GM12878 (cell line): ENCODE results near the gene TXNDC15. TPM values are rescaled to one million over a fixed set of nuclear protein-coding genes. Genes with fewer than 3 reads are reported as not detected.
A peak's percentile ranks its signal among the peaks of the same experiment; 100 is the strongest.

Experiments used
- ATAC-seq: fragments of 200-7000 bp; cut with Tn5 transposase; 3 replicates; pipeline ENCODE4 v1.9.1; 2020; ENCODE audit warnings: mild to moderate bottlenecking, moderate library complexity
- BruUV-seq: library from RNA; stranded (reverse); fragments of 400-500 nt; replicated peaks from 2 replicates; lab custom pipeline; 2021; lab: Mats Ljungman, UMichigan
- CTCF ChIA-PET: fragments of 300-600 bp; sonication (Branson Sonifier 250); formaldehyde crosslinking; extraction: SDS; loops from one replicate; lab custom pipeline; 2021; ENCODE audit warnings: inconsistent platforms; lab: Yijun Ruan, JAX
- POLR2A ChIA-PET: fragments of 350-600 bp; formaldehyde crosslinking; extraction: SDS; loops from one replicate; lab custom pipeline; 2021; ENCODE audit warnings: inconsistent platforms; lab: Charles Lee
- RAD21 ChIA-PET: fragments of 300-600 bp; sonication (Branson Sonifier 250); formaldehyde crosslinking; loops from one replicate; lab custom pipeline; 2023; ENCODE audit warnings: antibody characterized with exemption; ENCODE audit not compliant: unreplicated experiment; lab: Charles Lee
- SMC1A ChIA-PET: fragments of 300-600 bp; sonication (Branson Sonifier 250); formaldehyde crosslinking; loops from one replicate; lab custom pipeline; 2023; ENCODE audit not compliant: unreplicated experiment, uncharacterized antibody; lab: Charles Lee
- DNase-seq: peaks from one replicate; pipeline ENCODE4 v3.0.0-alpha.2; 2011; ENCODE audit warnings: low read depth, low spot score
- FAIRE-seq: peaks from 3 replicates; lab custom pipeline; 2011; peaks lifted over from hg19 to GRCh38; lab: Jason Lieb, UNC
- H2AFZ ChIP-seq: 2 replicates; pipeline ENCODE4 v1.6.0; 2011; ENCODE audit warnings: low read depth, low read length, control low read depth; ENCODE audit not compliant: control insufficient read depth
- H3K27ac ChIP-seq: 2 replicates; pipeline ENCODE4 v1.5.1; 2011; ENCODE audit warnings: control low read depth; ENCODE audit not compliant: control insufficient read depth, insufficient read depth
- H3K27me3 ChIP-seq, 2 experiments: replicated peaks in 1 of 2; 2 replicates each; pipeline versions ENCODE4 v1.6.0 to v1.6.1; 2011; ENCODE audit warnings: low read length in 1 of 2; ENCODE audit not compliant: control insufficient read depth in 2 of 2, insufficient read depth in 2 of 2
- H3K36me3 ChIP-seq, 2 experiments: 2 replicates each; pipeline ENCODE4 v1.5.1; 2011; ENCODE audit warnings: low read length in 1 of 2; ENCODE audit not compliant: control insufficient read depth in 2 of 2, insufficient read depth in 2 of 2
- H3K4me1 ChIP-seq: 2 replicates; pipeline ENCODE4 v1.6.1; 2011; ENCODE audit warnings: mild to moderate bottlenecking, low read length, moderate library complexity, mixed read lengths; ENCODE audit not compliant: control insufficient read depth, insufficient read depth
- H3K4me2 ChIP-seq: 2 replicates; pipeline ENCODE4 v1.6.0; 2011; ENCODE audit warnings: control low read depth; ENCODE audit not compliant: control insufficient read depth, insufficient read depth
- H3K4me3 ChIP-seq: fragments of 200-600 bp; sonication (generic); 2 replicates; pipeline ENCODE4 v1.5.1; 2016
- H3K79me2 ChIP-seq: 2 replicates; pipeline ENCODE4 v1.6.0; 2011; ENCODE audit warnings: low read length; ENCODE audit not compliant: control insufficient read depth, insufficient read depth
- H3K9ac ChIP-seq: 2 replicates; pipeline ENCODE4 v1.8.0; 2011; ENCODE audit warnings: low read length, control low read depth, mixed read lengths; ENCODE audit not compliant: control insufficient read depth, insufficient read depth
- H3K9me3 ChIP-seq: replicated peaks from 3 replicates; pipeline ENCODE4 v1.5.1; 2011; ENCODE audit warnings: mild to moderate bottlenecking, low read length; ENCODE audit not compliant: control insufficient read depth, insufficient read depth
- H4K20me1 ChIP-seq: 2 replicates; pipeline ENCODE4 v1.6.0; 2011; ENCODE audit not compliant: control insufficient read depth, insufficient read depth
- BCL11A ChIP-seq: IDR thresholded peaks from 2 replicates; pipeline ENCODE4 v1.6.1; 2011; ENCODE audit warnings: low read depth, low read length
- JUNB ChIP-seq: IDR thresholded peaks from 2 replicates; pipeline ENCODE4 v1.6.1; 2016; ENCODE audit warnings: antibody characterized with exemption, mild to moderate bottlenecking
- NFIC ChIP-seq: IDR thresholded peaks from 2 replicates; pipeline ENCODE4 v1.6.1; 2012; ENCODE audit warnings: low read depth, mild to moderate bottlenecking, inconsistent platforms, low read length, moderate library complexity
- NFXL1 ChIP-seq: fragments of 450-650 bp; IDR thresholded peaks from 2 replicates; pipeline ENCODE4 v1.6.1; 2017; ENCODE audit warnings: antibody characterized with exemption, mild to moderate bottlenecking, borderline replicate concordance
- PAX5 ChIP-seq: IDR thresholded peaks from 2 replicates; pipeline ENCODE4 v1.6.1; 2011; ENCODE audit warnings: low read depth, low read length, borderline replicate concordance
- SMAD5 ChIP-seq: IDR thresholded peaks from 2 replicates; pipeline ENCODE4 v1.6.1; 2016; ENCODE audit warnings: antibody characterized with exemption, low read depth
- SPI1 ChIP-seq: IDR thresholded peaks from 2 replicates; pipeline ENCODE4 v1.6.1; 2011; ENCODE audit warnings: low read depth, mild to moderate bottlenecking, low read length, moderate library complexity, borderline replicate concordance; ENCODE audit not compliant: insufficient read depth
- STAT1 ChIP-seq: fragments of 450-650 bp; conservative IDR thresholded peaks from 2 replicates; pipeline ENCODE4 v1.6.1; 2014; ENCODE audit warnings: antibody characterized with exemption, mild to moderate bottlenecking
- SUPT20H ChIP-seq: IDR thresholded peaks from 2 replicates; pipeline ENCODE4 v1.6.1; 2011; ENCODE audit warnings: low read depth, mild to moderate bottlenecking, low read length, moderate library complexity, borderline replicate concordance; ENCODE audit not compliant: control insufficient read depth
- ZNF384 ChIP-seq: IDR thresholded peaks from 2 replicates; pipeline ENCODE4 v1.6.1; 2012; ENCODE audit warnings: low read depth, mild to moderate bottlenecking, low read length, improper control_type of control experiment, borderline replicate concordance
- WGBS: methylation state at CpG from one replicate; pipeline ENCODE4 v1.1.6; 2016; ENCODE audit warnings: low lambda C conversion rate; ENCODE audit not compliant: insufficient replicate concordance, insufficient coverage; ENCODE audit errors: missing lambda C conversion rate; 5-methylcytosine and 5-hydroxymethylcytosine counted together
- in situ Hi-C: fragments of 300-500 bp; cut with MboI; formaldehyde crosslinking; loops from 9 replicates; pipeline ENCODE4 v1.14.3; 2018; ENCODE audit warnings: mixed read lengths
- intact Hi-C: fragments of 100-400 bp; cut with micrococcal nuclease; formaldehyde crosslinking; loops from one replicate; pipeline ENCODE4 v1.14.2; 2022; ENCODE audit not compliant: unreplicated experiment
- polyA plus RNA-seq, 11 experiments: library from polyadenylated mRNA; depleted of rRNA in 4 of 11; unstranded in 6 of 11; stranded (reverse) in 5 of 11; fragments of >200 nt; fragmentation: Nextera tagmentation in 4 of 11; fragmentation: Illumina TruSeq in 1 of 11; extraction: Ambion mirVana in 4 of 11; extraction: Trizol in 1 of 11; gene quantifications; 1 replicate in 1 of 11; 2 replicates in 10 of 11; pipeline versions ENCODE4 v1.2.1 to v1.2.3, GENCODE V29; 2011 to 2016; ENCODE audit warnings: inconsistent platforms in 2 of 11, missing spikeins in 2 of 11, low read depth in 1 of 11
- total RNA-seq, 4 experiments: library from RNA; depleted of rRNA in 3 of 4; stranded (reverse); fragments of >200 nt in 3 of 4; fragmentation: Illumina TruSeq in 1 of 4; extraction: Trizol in 1 of 4; gene quantifications; 2 replicates each; pipeline versions ENCODE4 v1.2.1 to v1.2.3, GENCODE V29; 2013 to 2021
- TF ChIP-seq, protein P1 (sequence below): IDR thresholded peaks from 2 replicates; pipeline ENCODE4 v1.6.1; 2011; ENCODE audit warnings: mild to moderate bottlenecking, low read depth, low read length, moderate library complexity; ENCODE audit not compliant: insufficient replicate concordance
- TF ChIP-seq, protein P2 (sequence below): fragments of 450-650 bp; conservative IDR thresholded peaks from 2 replicates; pipeline ENCODE4 v1.6.1; 2017; ENCODE audit warnings: mild to moderate bottlenecking, moderate library complexity

The TXNDC15 gene
- total and polyA plus RNA-seq, 10 of the 15 experiments (the other 5 are each of a cell fraction or from before 2014, with no cell fraction given), result 8.1 to 60.6 (median 38.1) TPM

GRCh38 chr5:134938030-134938429, 63.9 kb downstream of the TXNDC15 start:
- POLR2A ChIA-PET, result no interaction called here
- no peak overlapping the region for H3K4me2 ChIP-seq

GRCh38 chr5:134939500-134939899, 65.3 kb downstream of the TXNDC15 start:
- Histone ChIP-seq H3K9me3 (no peaks in the 10 kb centered on the region), H3K36me3 (no peaks in the 10 kb centered on the region; a peak in 1 of 4 replicates), H3K27ac (no peak overlapping the region), H3K27me3 (no peaks in the 10 kb centered on the region), H3K4me3 (no peak overlapping the region), H3K4me1 (no peaks in the 10 kb centered on the region), H3K9ac (no peak overlapping the region), H4K20me1 (no peaks in the 10 kb centered on the region), H3K79me2 (no peaks in the 10 kb centered on the region), H3K4me2 (no peak overlapping the region), H2AFZ (no peak overlapping the region)
- 100% methylated on average over 1 of the region's 1 CpG for WGBS
- RAD21 ChIA-PET, result no interaction called here
- no peak for ATAC-seq
- intact Hi-C loops (no loop called here), in situ Hi-C loops (no loop called here)
- no peak for FAIRE-seq
- CTCF ChIA-PET, result interaction anchor here (0.6 to 1.5 kb wide), 3 partner anchors 11 to 1634 kb away, joined by 3 to 4 read pairs (median 3); no protein-coding TSS in a partner anchor
- BruUV-seq, result no TSS peak
- POLR2A ChIA-PET, result no interaction called here
- SMC1A ChIA-PET, result interaction anchor here (1.0 kb wide), 1 partner anchor 10 kb away, joined by 4 read pairs; no protein-coding TSS in a partner anchor
- DNase-seq, result no peak
- TF ChIP-seq PAX5, result no peak
- TF ChIP-seq SPI1, result no peak
- no peak for TF ChIP-seq NFIC
- TF ChIP-seq SMAD5, result no peak
- TF ChIP-seq, protein P1, sequence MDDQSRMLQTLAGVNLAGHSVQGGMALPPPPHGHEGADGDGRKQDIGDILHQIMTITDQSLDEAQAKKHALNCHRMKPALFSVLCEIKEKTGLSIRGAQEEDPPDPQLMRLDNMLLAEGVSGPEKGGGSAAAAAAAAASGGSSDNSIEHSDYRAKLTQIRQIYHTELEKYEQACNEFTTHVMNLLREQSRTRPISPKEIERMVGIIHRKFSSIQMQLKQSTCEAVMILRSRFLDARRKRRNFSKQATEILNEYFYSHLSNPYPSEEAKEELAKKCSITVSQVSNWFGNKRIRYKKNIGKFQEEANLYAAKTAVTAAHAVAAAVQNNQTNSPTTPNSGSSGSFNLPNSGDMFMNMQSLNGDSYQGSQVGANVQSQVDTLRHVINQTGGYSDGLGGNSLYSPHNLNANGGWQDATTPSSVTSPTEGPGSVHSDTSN, result no peak
- TF ChIP-seq BCL11A, result no peak
- TF ChIP-seq JUNB, result no peak
- no peak for TF ChIP-seq ZNF384
- TF ChIP-seq, protein P2, sequence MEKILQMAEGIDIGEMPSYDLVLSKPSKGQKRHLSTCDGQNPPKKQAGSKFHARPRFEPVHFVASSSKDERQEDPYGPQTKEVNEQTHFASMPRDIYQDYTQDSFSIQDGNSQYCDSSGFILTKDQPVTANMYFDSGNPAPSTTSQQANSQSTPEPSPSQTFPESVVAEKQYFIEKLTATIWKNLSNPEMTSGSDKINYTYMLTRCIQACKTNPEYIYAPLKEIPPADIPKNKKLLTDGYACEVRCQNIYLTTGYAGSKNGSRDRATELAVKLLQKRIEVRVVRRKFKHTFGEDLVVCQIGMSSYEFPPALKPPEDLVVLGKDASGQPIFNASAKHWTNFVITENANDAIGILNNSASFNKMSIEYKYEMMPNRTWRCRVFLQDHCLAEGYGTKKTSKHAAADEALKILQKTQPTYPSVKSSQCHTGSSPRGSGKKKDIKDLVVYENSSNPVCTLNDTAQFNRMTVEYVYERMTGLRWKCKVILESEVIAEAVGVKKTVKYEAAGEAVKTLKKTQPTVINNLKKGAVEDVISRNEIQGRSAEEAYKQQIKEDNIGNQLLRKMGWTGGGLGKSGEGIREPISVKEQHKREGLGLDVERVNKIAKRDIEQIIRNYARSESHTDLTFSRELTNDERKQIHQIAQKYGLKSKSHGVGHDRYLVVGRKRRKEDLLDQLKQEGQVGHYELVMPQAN, result no peak
- no peak for TF ChIP-seq SUPT20H
- no peak for TF ChIP-seq STAT1

More at GRCh38 chr5:134938030-134938429, 63.9 kb downstream of the TXNDC15 start:
- no peak for DNase-seq
- H3K36me3 ChIP-seq, result no peaks in the 10 kb centered on the region; a peak in 1 of 4 replicates
- BruUV-seq, result no TSS peak
- ChIA-PET SMC1A (interaction anchor here (1.2 kb wide), 1 partner anchor 21 kb away, joined by 4 read pairs; no protein-coding TSS in a partner anchor), CTCF (interaction anchor here (1.5 kb wide), 1 partner anchor 9 kb away, joined by 3 read pairs; no protein-coding TSS in a partner anchor), RAD21 (no interaction called here)
- TF ChIP-seq NFXL1, result no peak
- H3K9ac ChIP-seq, result no peak overlapping the region
- FAIRE-seq, result peak; percentile 38
- H3K9me3 ChIP-seq, result no peaks in the 10 kb centered on the region
- in situ Hi-C loops, result no loop called here
- no peak overlapping the region for H2AFZ ChIP-seq
- H3K27ac ChIP-seq, result no peak overlapping the region
- intact Hi-C loops, result no loop called here
- no peaks in the 10 kb centered on the region for H3K4me1 ChIP-seq
- no peak overlapping the region for H3K4me3 ChIP-seq
- no peaks in the 10 kb centered on the region for H3K27me3 ChIP-seq
- 94% methylated on average over 6 of the region's 6 CpGs for WGBS
- ATAC-seq, result no peak
- H3K79me2 ChIP-seq, result no peaks in the 10 kb centered on the region
- no peaks in the 10 kb centered on the region for H4K20me1 ChIP-seq
